T-helper 17 cell (primary cell): Measurements from ENCODE around the gene C1orf116. TPM values are rescaled to one million over a fixed set of nuclear protein-coding genes. Genes with fewer than 3 reads are reported as not detected.

ENCODE experiments used
- ATAC-seq: fragments of 150-1000 bp; cut with Tn5 transposase; 2 replicates; pipeline ENCODE4 v1.10.0; 2021; ENCODE audit warnings: mild to moderate bottlenecking, moderate library complexity
- DNase-seq, 3 donors: peaks; one replicate each; pipeline versions ENCODE4 v3.0.0 to v3.0.0-alpha.2; 2020 to 2021
- H3K9me3 ChIP-seq: one replicate; pipeline ENCODE4 v1.7.0; 2013; ENCODE audit warnings: low read length, mild to moderate bottlenecking; ENCODE audit not compliant: control insufficient read depth, poor library complexity, severe bottlenecking
- H3K27ac Mint-ChIP-seq: one replicate; pipeline ENCODE4 v1.8.0; 2022; ENCODE audit warnings: mild to moderate bottlenecking, moderate library complexity, mixed read lengths
- H3K27me3 Mint-ChIP-seq: one replicate; pipeline ENCODE4 v1.8.0; 2022; ENCODE audit warnings: mixed read lengths
- H3K36me3 Mint-ChIP-seq: one replicate; pipeline ENCODE4 v1.8.0; 2022; ENCODE audit warnings: low read depth, mixed read lengths
- H3K4me1 Mint-ChIP-seq: one replicate; pipeline ENCODE4 v1.8.0; 2022; ENCODE audit warnings: mild to moderate bottlenecking, mixed read lengths
- H3K4me3 Mint-ChIP-seq: one replicate; pipeline ENCODE4 v1.8.0; 2022; ENCODE audit warnings: mild to moderate bottlenecking, moderate library complexity, mixed read lengths
- total RNA-seq, 4 donors: library from RNA in 2 of 4; stranded (reverse) in 2 of 4; gene quantifications; one replicate each; pipeline ENCODE4 v1.2.3 and lab custom pipeline; 2022 to 2026

C1orf116 gene
- total RNA-seq, 2 donors from 2014 or later: 0.22 to 2.7 TPM

DNA sequence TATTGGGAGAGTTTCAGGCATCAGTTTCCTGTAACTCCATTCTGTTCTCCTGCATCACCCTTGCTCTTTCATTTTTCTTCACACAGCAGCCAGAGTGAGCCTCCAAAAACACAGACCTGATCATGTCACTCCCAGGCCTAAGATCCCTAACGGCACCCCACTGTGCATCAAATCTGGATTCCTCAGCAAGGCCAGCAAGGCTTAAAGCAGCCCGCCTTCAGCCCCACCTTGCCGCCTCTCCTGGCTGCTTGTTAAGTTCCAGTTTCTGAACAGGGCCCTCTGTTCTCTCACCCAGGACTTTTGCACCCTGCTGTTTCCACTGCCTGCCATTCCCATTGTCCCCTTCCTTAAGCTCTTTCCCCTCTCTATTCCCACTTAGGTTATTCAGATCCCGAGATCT, 29.3 kb downstream of the C1orf116 start:
- H3K9me3 ChIP-seq: no peaks in the 10 kb centered on the region
- Mint-ChIP-seq H3K36me3 (peaks cover 3% of the 10 kb centered on the region), H3K4me1 (peaks cover 14% of the 10 kb centered on the region), H3K27me3 (peaks cover 35% of the 10 kb centered on the region), H3K27ac (no peak overlapping the region), H3K4me3 (no peak overlapping the region)
- no peak for ATAC-seq
- no peak for DNase-seq

DNA sequence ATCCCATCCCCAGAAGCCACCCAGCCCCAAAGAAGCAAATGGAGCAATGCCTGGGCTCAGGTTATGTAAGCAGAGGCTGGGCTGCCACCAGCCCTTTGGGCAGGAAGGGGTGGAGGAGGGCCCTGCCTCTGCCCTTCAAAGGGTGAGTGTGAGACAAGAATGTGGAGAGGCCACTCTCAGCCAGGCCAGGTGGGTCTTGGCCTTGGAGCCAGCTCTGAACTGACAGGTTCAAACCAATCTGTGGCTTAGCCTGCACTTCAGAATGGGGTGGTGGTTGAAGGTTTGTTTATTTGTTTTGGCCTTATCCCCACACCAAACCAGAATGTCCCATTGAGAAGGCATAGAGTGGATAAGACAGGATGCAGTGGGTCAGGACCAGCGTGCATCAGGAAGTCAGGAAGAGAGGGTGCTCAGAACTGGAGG, 29.8 kb downstream of the C1orf116 start:
- ATAC-seq (no peak), DNase-seq (no peak)
- Mint-ChIP-seq H3K27me3 (peaks cover 33% of the 10 kb centered on the region), H3K27ac (no peak overlapping the region), H3K4me3 (no peak overlapping the region), H3K36me3 (peaks cover 3% of the 10 kb centered on the region), H3K4me1 (peaks cover 14% of the 10 kb centered on the region)
- no peaks in the 10 kb centered on the region for H3K9me3 ChIP-seq

DNA sequence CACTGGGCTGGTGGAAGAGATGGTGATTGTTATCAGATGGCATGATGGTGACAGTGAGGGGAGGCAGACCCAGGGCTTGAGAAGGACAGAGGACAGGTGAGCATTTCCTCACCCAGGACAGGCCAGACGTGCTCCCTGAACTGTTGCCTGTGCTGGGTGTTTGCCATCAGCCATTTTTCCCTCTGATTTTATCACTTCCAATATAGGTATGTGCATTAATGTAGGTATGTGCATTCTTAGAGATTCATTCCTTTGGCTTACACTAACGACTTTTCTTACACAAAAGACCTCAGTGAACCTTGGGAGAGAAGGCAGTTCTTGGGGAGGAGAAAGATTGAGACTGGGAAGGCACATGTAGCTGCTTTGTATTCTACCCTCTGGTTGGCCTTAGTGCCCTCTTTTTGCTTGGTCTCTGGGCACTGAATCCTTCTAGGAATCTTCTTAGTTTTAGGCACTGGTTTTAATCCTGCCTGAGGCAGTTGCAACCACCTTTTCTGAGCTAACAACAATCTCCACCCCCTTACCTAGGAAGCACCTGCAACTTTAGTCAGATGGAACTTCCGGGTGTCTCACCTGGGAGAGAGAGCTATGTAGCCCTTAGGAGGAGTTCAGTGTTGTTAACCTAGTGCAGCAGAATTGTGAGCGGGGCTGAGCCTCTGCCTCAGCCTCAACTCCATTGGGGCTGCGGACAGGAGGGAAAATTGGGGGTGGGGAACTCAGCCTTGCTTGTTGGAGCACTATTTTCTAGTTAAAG, 30.9 kb downstream of the C1orf116 start:
- no peak for ATAC-seq
- peaks cover 3% of the 10 kb centered on the region for H3K36me3 Mint-ChIP-seq
- H3K27me3 Mint-ChIP-seq: peaks cover 26% of the 10 kb centered on the region

DNA sequence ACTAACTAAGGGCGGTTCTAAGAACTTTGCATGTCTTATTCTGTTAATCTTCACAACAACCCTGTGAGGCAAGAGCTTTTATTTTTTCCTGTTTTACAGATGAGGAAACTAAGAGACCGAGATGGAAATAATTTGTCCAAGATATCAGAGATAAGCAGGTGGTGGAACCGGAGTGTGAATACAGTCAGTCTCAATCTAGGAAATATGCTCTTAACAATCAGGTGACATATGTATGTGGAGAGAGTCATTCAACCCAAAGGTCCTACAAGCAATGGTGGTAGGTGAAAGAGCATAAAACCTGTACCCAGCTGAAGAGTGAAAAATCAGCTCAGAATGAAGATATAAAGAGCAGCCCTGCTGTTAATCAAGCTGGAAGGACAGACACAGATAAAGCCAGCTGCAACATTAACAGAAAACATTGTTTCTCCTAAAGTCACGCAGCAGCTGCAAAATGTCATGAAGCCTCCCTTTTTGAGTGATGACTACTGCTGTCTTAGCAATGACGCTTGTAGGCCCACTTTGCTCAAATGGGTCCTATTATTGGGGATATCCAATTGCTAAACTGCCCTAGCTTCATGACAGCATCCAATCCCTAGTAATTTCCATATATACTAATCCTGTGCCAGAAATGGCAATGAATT, 31.8 kb downstream of the C1orf116 start:
- DNase-seq (no peak), ATAC-seq (no peak)
- H3K4me1 Mint-ChIP-seq: peaks cover 12% of the 10 kb centered on the region

More for the DNA sequence above, 30.9 kb downstream of the C1orf116 start:
- H3K9me3 ChIP-seq: no peaks in the 10 kb centered on the region
- DNase-seq: no peak
- Mint-ChIP-seq H3K4me1 (peaks cover 12% of the 10 kb centered on the region), H3K4me3 (no peak overlapping the region), H3K27ac (no peak overlapping the region)

DNA sequence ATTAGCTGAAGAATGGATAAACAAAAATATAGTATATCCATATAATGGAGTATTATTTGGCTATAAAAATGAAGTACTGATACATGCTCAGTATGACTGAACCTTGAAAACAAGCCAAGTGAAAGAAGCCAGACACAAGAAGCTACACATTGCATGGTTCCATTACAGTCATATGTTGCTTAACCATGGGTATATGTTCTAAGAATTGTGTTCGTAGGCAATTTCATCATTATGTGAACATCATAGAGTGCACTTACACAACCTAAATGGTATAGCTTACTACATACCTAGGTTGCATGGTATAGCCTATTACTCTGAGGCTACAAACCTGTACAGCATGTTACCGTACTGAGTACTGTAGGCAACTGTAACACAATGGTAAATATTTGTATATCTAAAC, 33.7 kb downstream of the C1orf116 start:
- Mint-ChIP-seq H3K27me3 (peaks cover 21% of the 10 kb centered on the region), H3K36me3 (no peaks in the 10 kb centered on the region), H3K4me1 (peaks cover 5% of the 10 kb centered on the region), H3K27ac (no peak overlapping the region), H3K4me3 (no peak overlapping the region)
- ATAC-seq (no peak), DNase-seq (no peak)
- no peaks in the 10 kb centered on the region for H3K9me3 ChIP-seq

More for the DNA sequence above, 31.8 kb downstream of the C1orf116 start:
- no peaks in the 10 kb centered on the region for H3K9me3 ChIP-seq
- peaks cover 3% of the 10 kb centered on the region for H3K36me3 Mint-ChIP-seq
- no peak overlapping the region for H3K27ac Mint-ChIP-seq
- H3K4me3 Mint-ChIP-seq: no peak overlapping the region
- H3K27me3 Mint-ChIP-seq: peaks cover 23% of the 10 kb centered on the region

DNA sequence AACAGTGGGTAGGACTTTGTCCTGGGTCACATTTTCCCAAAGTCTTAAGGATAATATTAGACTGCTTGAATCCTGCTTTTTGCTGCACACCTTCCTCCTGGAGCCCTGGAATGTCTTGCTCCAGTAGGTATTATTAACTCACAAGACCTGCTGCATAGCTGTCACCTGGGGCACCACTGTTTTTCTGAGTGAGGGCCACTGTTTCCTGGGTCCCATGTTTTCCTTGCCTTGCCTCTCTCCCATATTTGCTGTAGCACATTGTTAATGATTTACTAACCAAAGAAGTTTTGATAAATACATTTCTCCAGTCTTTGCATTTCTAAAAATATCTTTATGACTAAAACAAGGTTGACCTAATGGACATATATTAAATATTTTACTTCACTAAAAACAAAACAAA, 39.8 kb downstream of the C1orf116 start:
- no peaks in the 10 kb centered on the region for H3K9me3 ChIP-seq
- DNase-seq (no peak), ATAC-seq (no peak)
- Mint-ChIP-seq H3K4me3 (no peak overlapping the region), H3K36me3 (peaks cover 3% of the 10 kb centered on the region), H3K27me3 (peaks cover 58% of the 10 kb centered on the region), H3K27ac (no peak overlapping the region), H3K4me1 (no peaks in the 10 kb centered on the region)

DNA sequence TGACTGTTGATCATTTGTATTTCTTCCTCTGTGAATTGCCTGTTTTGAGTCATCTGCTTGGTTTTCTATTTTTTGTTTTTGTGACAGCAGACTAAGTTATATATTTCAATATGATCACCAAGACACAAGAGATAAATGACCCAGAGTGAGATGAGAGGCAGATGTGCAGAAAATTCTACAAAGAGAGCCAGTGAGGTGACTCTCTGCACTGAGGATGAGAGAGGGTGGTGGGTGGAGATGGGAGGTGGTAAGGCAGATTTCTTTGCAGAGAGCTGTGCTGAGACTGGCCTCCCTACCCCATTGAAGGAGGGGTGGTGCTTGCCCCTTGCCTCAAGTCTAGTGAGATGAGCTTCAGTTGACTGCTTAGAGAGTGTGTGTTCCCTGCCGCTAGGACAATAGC, 44.7 kb downstream of the C1orf116 start:
- Mint-ChIP-seq H3K27ac (no peak overlapping the region), H3K4me3 (no peak overlapping the region), H3K27me3 (peaks cover 73% of the 10 kb centered on the region), H3K4me1 (no peaks in the 10 kb centered on the region), H3K36me3 (peaks cover 7% of the 10 kb centered on the region)
- ATAC-seq: no peak
- no peaks in the 10 kb centered on the region for H3K9me3 ChIP-seq
- no peak for DNase-seq

DNA sequence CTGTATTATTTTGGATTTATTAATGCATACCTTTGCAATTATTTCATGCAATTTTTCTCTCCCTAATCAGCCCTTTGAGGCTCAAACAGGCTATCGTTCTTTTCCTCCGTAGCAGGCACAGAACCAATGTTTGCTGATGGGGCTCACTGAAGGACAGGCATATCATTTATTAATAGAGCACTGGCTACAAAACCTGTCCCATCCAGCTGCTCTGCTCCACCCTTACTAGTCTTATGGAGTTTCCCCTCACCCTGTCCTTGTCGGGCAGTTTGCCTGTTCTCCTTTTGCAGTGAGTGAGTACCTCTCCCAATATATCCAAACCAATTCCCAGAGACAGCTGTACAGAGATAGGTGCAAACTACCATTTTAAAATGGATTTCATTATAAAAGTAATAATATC, 45.7 kb downstream of the C1orf116 start:
- H3K9me3 ChIP-seq: no peaks in the 10 kb centered on the region
- peaks cover 7% of the 10 kb centered on the region for H3K36me3 Mint-ChIP-seq
- peaks cover 63% of the 10 kb centered on the region for H3K27me3 Mint-ChIP-seq
- no peak overlapping the region for H3K27ac Mint-ChIP-seq
- no peak for ATAC-seq
- no peaks in the 10 kb centered on the region for H3K4me1 Mint-ChIP-seq
- H3K4me3 Mint-ChIP-seq: no peak overlapping the region
- no peak for DNase-seq

DNA sequence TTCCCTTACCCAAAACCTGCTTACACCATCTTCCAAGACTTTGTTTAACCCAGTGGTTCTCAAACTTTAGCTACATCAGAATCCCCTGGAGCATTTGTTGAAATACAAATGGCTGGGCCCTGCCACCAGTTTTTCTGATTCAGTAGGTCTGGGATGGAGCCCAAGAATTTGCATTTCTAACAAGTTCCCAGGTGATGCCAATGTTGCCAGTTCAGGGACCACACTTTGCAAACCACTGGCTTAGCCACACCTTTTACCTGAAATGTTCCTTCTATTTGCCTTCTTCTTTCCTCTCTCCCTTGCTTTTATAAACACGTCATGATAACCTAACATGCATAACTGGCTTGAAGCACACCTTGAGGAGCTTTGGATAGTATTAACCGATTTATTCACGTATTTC, 46.2 kb downstream of the C1orf116 start:
- peaks cover 58% of the 10 kb centered on the region for H3K27me3 Mint-ChIP-seq
- ATAC-seq: no peak

DNA sequence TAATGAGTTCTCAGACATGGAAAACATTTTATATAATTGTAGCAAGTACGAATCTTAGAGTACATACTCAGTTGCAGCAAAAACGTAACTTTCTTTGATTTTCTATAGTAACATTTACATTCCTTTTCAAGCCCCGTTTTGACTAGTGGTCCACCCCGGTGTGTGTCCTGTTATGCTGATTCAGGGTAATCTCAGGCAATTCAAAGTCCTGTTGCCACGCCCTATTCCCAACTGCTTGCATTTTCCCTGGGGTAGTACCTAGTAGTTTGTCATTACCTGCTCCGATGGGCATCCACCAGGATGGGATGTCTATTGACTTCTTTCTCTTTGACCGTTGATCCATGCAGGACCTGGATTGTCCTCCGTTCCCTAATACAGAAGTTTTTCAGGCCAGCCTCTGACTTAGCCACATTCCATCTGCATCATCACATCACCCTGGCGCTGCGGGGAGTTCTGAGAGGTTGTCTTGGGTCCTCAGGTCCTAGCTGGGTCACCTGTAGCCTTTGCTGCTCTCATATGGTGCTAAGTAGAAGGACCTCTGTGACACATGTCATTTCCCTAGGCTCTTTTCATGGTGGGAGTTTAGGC, 47.3 kb downstream of the C1orf116 start:
- ATAC-seq (no peak), DNase-seq (no peak)
- no peak overlapping the region for H3K27ac Mint-ChIP-seq
- no peak overlapping the region for H3K4me3 Mint-ChIP-seq
- peaks cover 53% of the 10 kb centered on the region for H3K27me3 Mint-ChIP-seq
- H3K4me1 Mint-ChIP-seq: no peaks in the 10 kb centered on the region
- peaks cover 7% of the 10 kb centered on the region for H3K36me3 Mint-ChIP-seq
- H3K9me3 ChIP-seq: no peaks in the 10 kb centered on the region

More for the DNA sequence above, 46.2 kb downstream of the C1orf116 start:
- Mint-ChIP-seq H3K36me3 (peaks cover 7% of the 10 kb centered on the region), H3K4me3 (no peak overlapping the region), H3K27ac (no peak overlapping the region), H3K4me1 (no peaks in the 10 kb centered on the region)
- no peak for DNase-seq
- no peaks in the 10 kb centered on the region for H3K9me3 ChIP-seq

DNA sequence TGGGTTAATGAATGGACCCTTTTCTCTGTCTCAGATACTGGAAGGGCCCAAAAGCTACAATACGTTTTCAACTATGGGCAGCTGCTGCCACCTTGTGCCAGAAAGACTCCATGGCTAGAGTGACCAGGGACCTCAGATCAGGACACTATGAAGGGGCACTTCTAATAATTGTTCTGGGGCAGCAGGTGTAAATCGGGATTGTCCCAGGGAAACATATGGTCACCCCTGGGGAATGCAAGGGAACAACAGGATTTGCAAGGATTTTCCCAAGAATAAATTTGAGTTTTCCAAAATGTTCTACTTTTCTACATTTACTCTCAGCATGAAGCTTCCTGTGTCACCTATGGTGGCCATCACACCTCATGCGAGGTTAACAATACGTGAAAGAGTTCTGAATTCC, 50.3 kb downstream of the C1orf116 start:
- H3K4me3 Mint-ChIP-seq: no peak overlapping the region
- ATAC-seq: peak; percentile 73
- peaks cover 43% of the 10 kb centered on the region for H3K27me3 Mint-ChIP-seq
- H3K27ac Mint-ChIP-seq: no peak overlapping the region
- H3K9me3 ChIP-seq: no peaks in the 10 kb centered on the region
- peaks cover 7% of the 10 kb centered on the region for H3K36me3 Mint-ChIP-seq
- peak; percentile 19 to 46 (median 27) for DNase-seq
- H3K4me1 Mint-ChIP-seq: peaks cover 2% of the 10 kb centered on the region

DNA sequence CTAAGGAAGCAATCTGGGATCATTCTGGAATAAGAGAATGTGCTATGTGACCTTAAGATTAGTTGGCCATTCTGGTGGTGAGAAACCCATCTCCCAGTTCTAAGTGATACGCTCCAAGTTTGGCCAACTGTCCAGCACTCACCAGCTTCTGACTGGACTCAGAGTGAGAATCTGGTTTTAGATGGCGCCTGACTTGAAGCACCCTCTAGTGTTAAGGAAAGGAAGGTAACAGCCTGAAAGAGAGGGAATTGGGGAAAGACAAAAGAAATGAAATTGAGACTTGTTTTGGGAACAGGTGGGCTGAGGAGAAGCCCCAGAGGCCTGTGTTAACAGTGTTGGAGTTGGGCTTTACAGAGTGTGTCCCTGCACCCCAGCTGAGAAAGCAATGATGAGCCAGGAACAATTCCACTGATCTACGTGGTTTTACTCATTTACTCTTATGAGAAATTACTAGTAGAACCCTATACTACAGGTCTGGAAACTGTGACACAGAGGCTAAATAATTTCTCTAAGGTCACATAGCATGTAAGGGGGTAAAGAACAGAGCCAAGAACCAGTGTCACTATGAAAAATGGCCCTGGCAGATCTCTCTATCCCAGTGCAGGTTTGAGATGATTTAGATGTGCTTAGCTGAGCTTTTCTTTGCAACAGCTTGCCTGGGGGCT, 53.0 kb downstream of the C1orf116 start:
- no peaks in the 10 kb centered on the region for H3K9me3 ChIP-seq
- Mint-ChIP-seq H3K4me3 (no peak overlapping the region), H3K27ac (no peak overlapping the region), H3K36me3 (no peaks in the 10 kb centered on the region), H3K4me1 (peaks cover 2% of the 10 kb centered on the region), H3K27me3 (peaks cover 24% of the 10 kb centered on the region)
- ATAC-seq (no peak), DNase-seq (no peak)

DNA sequence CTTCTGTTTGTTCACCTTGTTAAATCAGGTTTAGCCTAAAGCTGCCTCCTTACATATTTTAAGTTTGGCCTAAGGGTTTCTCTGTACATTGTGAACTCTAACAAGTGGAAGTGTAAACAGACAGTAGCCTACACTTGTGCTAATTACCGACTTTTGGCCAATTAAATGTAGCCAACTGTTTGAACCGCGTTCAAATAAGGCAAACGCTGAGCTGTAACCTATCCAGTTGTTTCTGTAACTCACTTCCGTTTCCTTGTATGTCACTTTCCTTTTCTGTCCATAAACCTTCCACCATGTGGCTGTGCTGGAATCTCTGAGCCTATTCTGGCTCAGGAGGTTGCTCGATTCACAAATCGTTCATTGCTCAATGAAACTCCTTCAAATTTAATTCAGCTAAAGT, 54.3 kb downstream of the C1orf116 start:
- H3K9me3 ChIP-seq: no peaks in the 10 kb centered on the region
- Mint-ChIP-seq H3K4me1 (peaks cover 2% of the 10 kb centered on the region), H3K4me3 (no peak overlapping the region), H3K36me3 (no peaks in the 10 kb centered on the region), H3K27me3 (peaks cover 17% of the 10 kb centered on the region), H3K27ac (no peak overlapping the region)
- DNase-seq (no peak), ATAC-seq (no peak)
